ENCODE measurements around the gene C22orf23.
"Not testable (repeated sequence)": the region's sequence is repeated elsewhere in the genome, so short reads cannot be mapped to it uniquely, and the experiment has no call there.

GRCh38 chr22:37952629-37953028 lies 772 bp downstream of the C22orf23 start:
- not testable (repeated sequence) for TF ChIP-seq CTCF (IDR thresholded peaks at IDR 0.05; ENCODE audit: low read depth, low read length); EZH2phosphoT487 (IDR thresholded peaks at IDR 0.05; ENCODE audit: low read depth)
